ENCODE results near the gene TGFBR3. TPM values are rescaled to one million over a fixed set of nuclear protein-coding genes. Genes with fewer than 3 reads are reported as not detected.

TGFBR3 gene
- total and polyA plus RNA-seq, 9 of the 15 experiments (the other 6 are each of a cell fraction or from before 2014, with no cell fraction given) = 3.6 to 32.4 (median 15.6) TPM

- TF ChIP-seq BRF2 (IDR thresholded peaks at IDR 0.05; ENCODE audit: borderline replicate concordance, insufficient read depth, insufficient read length) (no peak), ZNF23 (CRISPR knock-in tag; IDR thresholded peaks at IDR 0.05) (no peak), NCOA2 (IDR thresholded peaks at IDR 0.05; ENCODE audit: partially characterized antibody in 2 of 2) (no peak), RFX5 (IDR thresholded peaks at IDR 0.05; ENCODE audit: low read depth, low read length) (no peak), ZNF695 (CRISPR knock-in tag; IDR thresholded peaks at IDR 0.05) (no peak), ZHX1 (conservative IDR thresholded peaks at IDR 0.05; ENCODE audit: low read length) (no peak), CBX2 (IDR thresholded peaks at IDR 0.05; ENCODE audit: insufficient read depth, low read length, poor library complexity, severe bottlenecking) (no peak), CREM (IDR thresholded peaks at IDR 0.05; ENCODE audit: low read depth) (peak; percentile 71), ZNF445 (CRISPR knock-in tag; IDR thresholded peaks at IDR 0.05; ENCODE audit: low read depth) (no peak), NFIX (CRISPR knock-in tag; IDR thresholded peaks at IDR 0.05; ENCODE audit: low read depth) (no peak), ZNF644 (tag; IDR thresholded peaks at IDR 0.05; ENCODE audit: low read depth) (0 out of 2 replicates have a peak, but pooled peaks have one; percentile 34), PCBP1 (IDR thresholded peaks at IDR 0.05; ENCODE audit: low read depth, low read length, poor library complexity, severe bottlenecking) (peak; percentile 73), NELFE (IDR thresholded peaks at IDR 0.05; ENCODE audit: insufficient read depth, insufficient read length) (no peak), POLR3A (IDR thresholded peaks at IDR 0.05; ENCODE audit: borderline replicate concordance, extremely low read depth, insufficient read depth, insufficient read length) (no peak), HMGN3 (IDR thresholded peaks at IDR 0.05; ENCODE audit: borderline replicate concordance, extremely low read depth, insufficient read length, low read depth, low read length) (peak; percentile 2), ZNF707 (CRISPR knock-in tag; conservative IDR thresholded peaks at IDR 0.05) (no peak), MYC (IDR thresholded peaks at IDR 0.05; ENCODE audit: low read depth, low read length) (peak; percentile 34; the same call in 1 of the 2 replicates), MYC (CRISPR knock-in tag; IDR thresholded peaks at IDR 0.05; ENCODE audit: borderline replicate concordance, low read depth) (peak; percentile 27; the same call in 1 of the 2 replicates), TCFL5 (CRISPR knock-in tag; conservative IDR thresholded peaks at IDR 0.05) (no peak)
Measured at GRCh38 chr1:91885716-91886506, at the start of gene TGFBR3 (continued).
